CD14-positive monocyte (primary cell): ENCODE measurements around the gene SERPINB8. TPM values are rescaled to one million over a fixed set of nuclear protein-coding genes. Genes with fewer than 3 reads are reported as not detected.

ENCODE experiments used
- DNase-seq, 3 donors: peaks; one replicate each; pipeline ENCODE4 v3.0.0-alpha.2; 2011 to 2022
- H2AFZ ChIP-seq: 2 replicates; pipeline ENCODE4 v1.6.0; 2012; ENCODE audit warnings: mild to moderate bottlenecking, low read depth, low read length, inconsistent platforms; ENCODE audit not compliant: insufficient read depth, poor library complexity, severe bottlenecking
- H3K27ac ChIP-seq, 2 donors: 1 replicate in 1 of 2; 2 replicates in 1 of 2; pipeline ENCODE4 v1.5.1; 2012 to 2013; ENCODE audit warnings: low read length in 2 of 2, control low read depth in 1 of 2, inconsistent platforms in 1 of 2, low read depth in 1 of 2, mild to moderate bottlenecking in 1 of 2
- H3K27me3 ChIP-seq, 2 donors: one replicate each; pipeline versions ENCODE4 v1.6.0 to v1.6.1; 2011 to 2013; ENCODE audit warnings: low read length in 2 of 2; ENCODE audit not compliant: control insufficient read depth in 2 of 2, insufficient read depth in 2 of 2
- H3K36me3 ChIP-seq, 2 donors: replicated peaks in 1 of 2; 1 replicate in 1 of 2; 2 replicates in 1 of 2; pipeline versions ENCODE4 v1.5.1 to v1.6.1; 2012 to 2013; ENCODE audit warnings: low read length in 2 of 2, control low read depth in 1 of 2, inconsistent platforms in 1 of 2, mild to moderate bottlenecking in 1 of 2; ENCODE audit not compliant: insufficient read depth in 2 of 2, control insufficient read depth in 1 of 2
- H3K4me1 ChIP-seq, 2 donors: 1 replicate in 1 of 2; 2 replicates in 1 of 2; pipeline versions ENCODE4 v1.5.1 to v1.6.1; 2012 to 2013; ENCODE audit warnings: low read length in 2 of 2, control low read depth in 1 of 2, inconsistent platforms in 1 of 2, mild to moderate bottlenecking in 1 of 2, moderate library complexity in 1 of 2; ENCODE audit not compliant: insufficient read depth in 2 of 2, control insufficient read depth in 1 of 2
- H3K4me2 ChIP-seq: replicated peaks from 2 replicates; pipeline ENCODE3; 2012; ENCODE audit warnings: low read length, moderate library complexity, mild to moderate bottlenecking; ENCODE audit not compliant: poor library complexity, severe bottlenecking; ENCODE audit errors: extremely low read depth
- H3K4me3 ChIP-seq, 3 experiments: fragments of 200-600 bp in 1 of 3; sonication (generic) in 1 of 3; replicated peaks in 1 of 3; 1 replicate in 2 of 3; 2 replicates in 1 of 3; pipeline ENCODE4 v1.5.1; 2011 to 2013; ENCODE audit warnings: low read length in 3 of 3, mild to moderate bottlenecking in 3 of 3, control low read depth in 2 of 3, low read depth in 2 of 3, inconsistent platforms in 1 of 3, moderate library complexity in 1 of 3
- H3K79me2 ChIP-seq: 2 replicates; pipeline ENCODE4 v1.6.0; 2012; ENCODE audit warnings: mild to moderate bottlenecking, control low read depth, inconsistent platforms, low read length, moderate library complexity; ENCODE audit not compliant: insufficient read depth
- H3K9ac ChIP-seq: 2 replicates; pipeline ENCODE4 v1.6.0; 2017; ENCODE audit warnings: low read length, mild to moderate bottlenecking; ENCODE audit not compliant: insufficient read depth, poor library complexity, severe bottlenecking
- H3K9me3 ChIP-seq, 2 donors: replicated peaks in 1 of 2; 1 replicate in 1 of 2; 2 replicates in 1 of 2; pipeline versions ENCODE4 v1.5.1 to v1.6.1; 2012 to 2013; ENCODE audit warnings: low read length in 2 of 2, control low read depth in 1 of 2; ENCODE audit not compliant: control insufficient read depth in 1 of 2, insufficient read depth in 1 of 2
- H4K20me1 ChIP-seq: 2 replicates; pipeline ENCODE4 v1.6.0; 2012; ENCODE audit warnings: mild to moderate bottlenecking, low read length, control low read depth, moderate library complexity; ENCODE audit not compliant: insufficient read depth
- H3K27ac Mint-ChIP-seq, 7 donors: one replicate each; pipeline ENCODE4 v1.8.0; 2020; ENCODE audit warnings: mild to moderate bottlenecking in 7 of 7, mixed read lengths in 7 of 7, moderate library complexity in 6 of 7, inconsistent platforms in 2 of 7
- H3K27me3 Mint-ChIP-seq, 3 donors: one replicate each; pipeline ENCODE4 v1.8.0; 2021 to 2022; ENCODE audit warnings: low read depth in 3 of 3, mild to moderate bottlenecking in 3 of 3, mixed read lengths in 3 of 3, moderate library complexity in 3 of 3, inconsistent platforms in 1 of 3
- H3K36me3 Mint-ChIP-seq, 2 donors: one replicate each; pipeline ENCODE4 v1.8.0; 2020; ENCODE audit warnings: mixed read lengths in 2 of 2, inconsistent platforms in 1 of 2, mild to moderate bottlenecking in 1 of 2
- H3K4me1 Mint-ChIP-seq: one replicate; pipeline ENCODE4 v1.8.0; 2020; ENCODE audit warnings: mild to moderate bottlenecking, mixed read lengths
- H3K4me3 Mint-ChIP-seq, 2 donors: one replicate each; pipeline ENCODE4 v1.8.0; 2020; ENCODE audit warnings: mild to moderate bottlenecking in 2 of 2, mixed read lengths in 2 of 2, moderate library complexity in 1 of 2
- H3K9me3 Mint-ChIP-seq, 7 donors: one replicate each; pipeline ENCODE4 v1.8.0; 2020 to 2022; ENCODE audit warnings: mixed read lengths in 7 of 7, mild to moderate bottlenecking in 6 of 7, moderate library complexity in 6 of 7, inconsistent platforms in 2 of 7
- CTCF ChIP-seq: fragments of 200-600 bp; IDR thresholded peaks from one replicate; pipeline ENCODE4 v1.8.0; 2022; ENCODE audit warnings: antibody characterized with exemption, mild to moderate bottlenecking
- WGBS: methylation state at CpG from one replicate; pipeline ENCODE4 v1.1.5; 2013; ENCODE audit warnings: missing lambda C conversion rate; ENCODE audit not compliant: insufficient coverage; 5-methylcytosine and 5-hydroxymethylcytosine counted together
- intact Hi-C, 2 donors: fragments of 100-400 bp; cut with micrococcal nuclease; formaldehyde crosslinking; loops; one replicate each; pipeline versions ENCODE4 v1.15.0 to v1.15.1; 2023
- polyA plus RNA-seq, 3 donors: library from polyadenylated mRNA; depleted of rRNA in 1 of 3; unstranded in 2 of 3; stranded (reverse) in 1 of 3; fragments of 300-500 nt in 2 of 3; fragments of >200 nt in 1 of 3; fragmentation: Illumina TruSeq in 2 of 3; gene quantifications; 1 replicate in 2 of 3; 2 replicates in 1 of 3; pipeline ENCODE4 v1.2.3, GENCODE V29; 2012 to 2021

Gene SERPINB8
- polyA plus RNA-seq, 3 donors: 30.3 to 141 (median 115) TPM

GRCh38 chr18:63977040-63977439 lies 7.2 kb downstream of the SERPINB8 start:
- peak overlapping the region in 6 of 7 donors; percentile 56 to 87 (median 84) for H3K27ac Mint-ChIP-seq
- DNase-seq: no peak
- H2AFZ ChIP-seq: no peak overlapping the region
- TF ChIP-seq CTCF: no peak
- H3K36me3 ChIP-seq: peaks cover 14 to 35% of the 10 kb centered on the region in 2 donors
- H3K79me2 ChIP-seq: peaks cover 88% of the 10 kb centered on the region
- no peak overlapping the region for H3K4me3 Mint-ChIP-seq
- H3K27me3 ChIP-seq: no peaks in the 10 kb centered on the region
- H3K9me3 Mint-ChIP-seq: no peaks in the 10 kb centered on the region
- H3K4me2 ChIP-seq: no peak overlapping the region
- peaks cover 80 to 87% of the 10 kb centered on the region in 2 donors for H3K4me1 ChIP-seq
- intact Hi-C loops: loop anchor here (5.0 to 10.0 kb wide), 4 partner anchors 85 to 1262 kb away; partner anchors contain the start of genes PHLPP1 (in 1 of the 2) and VPS4B (in 1 of the 2)
- H3K36me3 Mint-ChIP-seq: peaks cover 23 to 43% of the 10 kb centered on the region in 2 donors
- H3K4me3 ChIP-seq: no peak overlapping the region
- H3K9ac ChIP-seq: no peak overlapping the region
- H4K20me1 ChIP-seq: peaks cover 35% of the 10 kb centered on the region
- no peaks in the 10 kb centered on the region for H3K9me3 ChIP-seq
- H3K4me1 Mint-ChIP-seq: peaks cover 92% of the 10 kb centered on the region
- H3K27ac ChIP-seq: peak overlapping the region; percentile 49 to 71
- H3K27me3 Mint-ChIP-seq: peaks cover 0 to under 1% (median 0%) of the 10 kb centered on the region in 3 donors
- WGBS: no CpG with 5 or more reads among the region's 3 CpGs

GRCh38 chr18:63979409-63979920 lies 9.6 kb downstream of the SERPINB8 start:
- H3K9me3 Mint-ChIP-seq: no peaks in the 10 kb centered on the region
- Histone ChIP-seq H4K20me1 (peaks cover 56% of the 10 kb centered on the region), H3K36me3 (peaks cover 38 to 58% of the 10 kb centered on the region in 2 donors), H3K27me3 (no peaks in the 10 kb centered on the region), H3K27ac (peak overlapping the region in 1 of 2 donors; percentile 71), H3K4me3 (no peak overlapping the region), H3K79me2 (peaks cover 87% of the 10 kb centered on the region), H3K4me2 (peak overlapping the region; percentile 31), H3K9ac (no peak overlapping the region), H2AFZ (no peak overlapping the region), H3K9me3 (no peaks in the 10 kb centered on the region), H3K4me1 (peaks cover 76 to 82% of the 10 kb centered on the region in 2 donors)
- 41% methylated on average over 4 of the region's 6 CpGs for WGBS
- intact Hi-C loops: loop anchor here (2.0 to 10.0 kb wide), 5 partner anchors 17 to 1265 kb away; partner anchors contain the start of genes PHLPP1 (in 1 of the 2) and VPS4B (in 1 of the 2)
- H3K27me3 Mint-ChIP-seq: peaks cover 0 to 2% (median 0%) of the 10 kb centered on the region in 3 donors
- peak; percentile 35 to 76 (median 68) for DNase-seq
- peaks cover 43 to 62% of the 10 kb centered on the region in 2 donors for H3K36me3 Mint-ChIP-seq
- peak overlapping the region; percentile 70 to 93 (median 82) for H3K27ac Mint-ChIP-seq
- H3K4me1 Mint-ChIP-seq: peaks cover 78% of the 10 kb centered on the region
- H3K4me3 Mint-ChIP-seq: peak overlapping the region in 1 of 2 donors; percentile 67
- TF ChIP-seq CTCF: peak; percentile 89
